Measurements from ENCODE around the gene SEC24C.
"Not testable (repeated sequence)": the region's sequence is repeated elsewhere in the genome, so short reads cannot be mapped to it uniquely, and the experiment has no call there.

Gene SEC24C

GRCh38 chr10:73785721-73786511 lies 41.7 kb downstream of the SEC24C start:
- DNase-seq = peak; percentile 58
- in situ Hi-C loops (cut with HindIII; ENCODE audit: low pct_ligation_motif_present, low pct_unique_long_range_greater_than_20kb, low sequenced_read_pairs) = no loop called here

DNA sequence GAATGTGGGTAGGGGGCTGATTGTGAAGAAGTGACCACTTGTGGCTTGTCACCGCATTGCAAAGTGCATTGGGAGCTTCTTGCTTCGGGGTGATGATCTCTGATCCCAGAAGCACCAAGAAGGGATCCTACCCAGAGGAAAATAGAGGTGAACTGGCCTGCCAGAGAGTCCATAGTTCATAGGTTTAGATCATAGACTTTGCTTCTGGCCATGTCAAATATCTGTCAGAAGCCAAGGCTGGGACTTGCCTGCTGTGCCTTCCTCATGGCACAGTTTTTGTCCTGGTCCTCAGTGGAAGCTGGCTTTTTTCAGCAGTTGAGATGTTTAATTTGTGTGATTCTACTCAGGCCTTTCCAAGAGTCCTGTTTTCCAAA lies 42.3 kb downstream of the SEC24C start:
- in situ Hi-C loops (cut with HindIII; ENCODE audit: low pct_ligation_motif_present, low pct_unique_long_range_greater_than_20kb, low sequenced_read_pairs) = no loop called here
- DNase-seq = no peak

GRCh38 chr10:73787031-73787800 lies 43.0 kb downstream of the SEC24C start:
- DNase-seq; in situ Hi-C loops (cut with HindIII; ENCODE audit: low pct_ligation_motif_present, low pct_unique_long_range_greater_than_20kb, low sequenced_read_pairs): not testable (repeated sequence)

- DNase-seq = no peak
- in situ Hi-C loops (cut with HindIII; ENCODE audit: low pct_ligation_motif_present, low pct_unique_long_range_greater_than_20kb, low sequenced_read_pairs) = no loop called here
These were observed 44.9 kb downstream of the SEC24C start for GRCh38 chr10:73788864-73789658.

GRCh38 chr10:73789659-73790055 lies 45.5 kb downstream of the SEC24C start:
- in situ Hi-C loops (cut with HindIII; ENCODE audit: low pct_ligation_motif_present, low pct_unique_long_range_greater_than_20kb, low sequenced_read_pairs) = no loop called here
- DNase-seq = no peak

- no peak for DNase-seq
- in situ Hi-C loops (cut with HindIII; ENCODE audit: low pct_ligation_motif_present, low pct_unique_long_range_greater_than_20kb, low sequenced_read_pairs) = no loop called here
These were observed 46.9 kb downstream of the SEC24C start for GRCh38 chr10:73790886-73791625.

- in situ Hi-C loops (cut with HindIII; ENCODE audit: low pct_ligation_motif_present, low pct_unique_long_range_greater_than_20kb, low sequenced_read_pairs) = no loop called here
- DNase-seq = no peak
These were observed 47.8 kb downstream of the SEC24C start for GRCh38 chr10:73791871-73792400.

GRCh38 chr10:73793456-73793855 lies 49.3 kb downstream of the SEC24C start:
- no peak for DNase-seq
- in situ Hi-C loops (cut with HindIII; ENCODE audit: low pct_ligation_motif_present, low pct_unique_long_range_greater_than_20kb, low sequenced_read_pairs) = no loop called here

- in situ Hi-C loops (cut with HindIII; ENCODE audit: low pct_ligation_motif_present, low pct_unique_long_range_greater_than_20kb, low sequenced_read_pairs) = not testable (repeated sequence)
These were observed 51.3 kb downstream of the SEC24C start for GRCh38 chr10:73795491-73795890.

DNA sequence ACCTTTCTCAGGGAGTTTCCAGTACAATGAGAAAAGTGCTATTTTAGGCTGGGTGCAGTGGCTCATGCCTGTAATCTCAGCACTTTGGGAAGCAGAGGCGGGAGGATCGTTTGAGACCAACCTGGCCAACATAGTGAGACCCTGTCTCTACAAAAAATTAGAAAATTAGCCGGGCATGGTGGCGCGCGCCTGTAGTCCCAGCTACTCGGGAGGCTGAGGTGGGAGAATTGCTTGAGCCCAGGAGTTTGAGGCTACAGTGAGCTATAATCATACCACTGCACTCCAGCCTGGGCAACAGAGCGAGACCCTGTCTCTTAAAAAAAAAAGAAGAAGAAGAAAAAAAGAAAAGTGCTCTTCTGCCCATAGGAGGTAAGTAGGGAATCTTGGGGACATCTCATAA lies 51.9 kb downstream of the SEC24C start:
- DNase-seq; in situ Hi-C loops (cut with HindIII; ENCODE audit: low pct_ligation_motif_present, low pct_unique_long_range_greater_than_20kb, low sequenced_read_pairs): not testable (repeated sequence)

More at GRCh38 chr10:73795491-73795890, 51.3 kb downstream of the SEC24C start:
- not testable (repeated sequence) for DNase-seq

GRCh38 chr10:73796766-73797165 lies 52.6 kb downstream of the SEC24C start:
- DNase-seq = no peak
- in situ Hi-C loops (cut with HindIII; ENCODE audit: low pct_ligation_motif_present, low pct_unique_long_range_greater_than_20kb, low sequenced_read_pairs) = no loop called here

GRCh38 chr10:73797324-73798025 lies 53.3 kb downstream of the SEC24C start:
- DNase-seq = no peak
- in situ Hi-C loops (cut with HindIII; ENCODE audit: low pct_ligation_motif_present, low pct_unique_long_range_greater_than_20kb, low sequenced_read_pairs) = no loop called here

DNA sequence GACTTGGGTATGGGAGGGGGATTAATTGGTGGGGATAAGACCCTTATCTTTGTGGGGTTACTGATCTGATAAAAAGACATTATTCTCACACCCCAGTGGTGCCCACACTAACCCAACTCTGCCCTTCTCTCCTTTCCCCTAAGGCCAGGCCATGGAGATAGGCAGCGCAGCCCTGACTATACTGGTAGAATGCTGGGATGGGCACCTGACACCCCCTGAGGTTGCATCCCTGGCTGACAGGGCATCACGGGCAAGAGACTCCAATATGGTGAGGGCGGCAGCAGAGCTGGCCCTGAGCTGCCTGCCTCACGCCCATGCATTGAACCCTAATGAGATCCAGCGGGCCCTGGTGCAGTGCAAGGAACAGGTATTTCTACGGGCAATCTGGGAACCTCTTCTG lies 53.9 kb downstream of the SEC24C start:
- in situ Hi-C loops (cut with HindIII; ENCODE audit: low pct_ligation_motif_present, low pct_unique_long_range_greater_than_20kb, low sequenced_read_pairs) = no loop called here
- no peak for DNase-seq

DNA sequence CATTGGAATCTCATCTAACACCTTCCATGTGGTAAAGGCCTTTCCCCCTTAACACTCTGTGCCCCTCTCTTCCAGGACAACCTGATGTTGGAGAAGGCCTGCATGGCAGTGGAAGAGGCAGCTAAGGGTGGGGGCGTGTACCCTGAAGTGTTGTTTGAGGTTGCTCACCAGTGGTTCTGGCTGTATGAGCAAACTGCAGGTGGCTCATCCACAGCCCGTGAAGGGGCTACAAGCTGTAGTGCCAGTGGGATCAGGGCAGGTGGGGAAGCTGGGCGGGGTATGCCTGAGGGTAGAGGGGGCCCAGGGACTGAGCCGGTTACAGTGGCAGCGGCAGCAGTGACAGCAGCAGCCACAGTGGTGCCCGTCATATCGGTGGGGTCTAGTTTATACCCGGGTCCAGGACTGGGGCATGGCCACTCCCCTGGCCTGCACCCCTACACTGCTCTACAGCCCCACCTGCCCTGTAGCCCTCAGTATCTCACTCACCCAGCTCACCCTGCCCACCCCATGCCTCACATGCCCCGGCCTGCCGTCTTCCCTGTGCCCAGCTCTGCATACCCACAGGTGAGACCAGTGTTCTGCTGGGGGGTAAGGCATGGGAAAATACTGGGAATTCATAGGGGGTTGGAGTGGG lies 54.9 kb downstream of the SEC24C start:
- in situ Hi-C loops (cut with HindIII; ENCODE audit: low pct_ligation_motif_present, low pct_unique_long_range_greater_than_20kb, low sequenced_read_pairs) = no loop called here
- no peak for DNase-seq

DNA sequence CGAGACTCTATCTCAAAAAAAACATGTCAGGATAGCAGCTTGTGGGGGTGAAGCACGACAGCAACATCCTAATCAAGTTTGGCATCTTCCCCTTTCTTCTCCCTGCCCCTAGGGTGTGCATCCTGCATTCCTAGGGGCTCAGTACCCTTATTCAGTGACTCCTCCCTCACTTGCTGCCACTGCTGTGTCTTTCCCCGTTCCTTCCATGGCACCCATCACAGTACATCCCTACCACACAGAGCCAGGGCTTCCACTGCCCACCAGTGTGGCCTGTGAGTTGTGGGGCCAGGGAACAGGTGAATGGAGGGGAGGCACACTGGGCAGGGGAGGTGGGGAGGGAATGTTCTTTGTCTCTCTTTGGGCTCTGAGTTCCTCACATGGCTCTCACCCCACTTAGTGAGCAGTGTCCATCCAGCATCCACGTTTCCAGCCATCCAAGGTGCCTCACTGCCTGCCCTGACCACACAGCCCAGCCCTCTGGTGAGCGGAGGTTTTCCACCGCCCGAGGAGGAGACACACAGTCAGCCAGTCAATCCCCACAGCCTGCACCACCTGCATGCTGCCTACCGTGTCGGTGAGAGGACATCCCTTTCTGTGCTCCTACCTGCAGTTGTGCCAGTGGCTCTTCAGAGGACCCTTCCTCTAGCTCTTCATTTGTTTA lies 55.9 kb downstream of the SEC24C start:
- in situ Hi-C loops (cut with HindIII; ENCODE audit: low pct_ligation_motif_present, low pct_unique_long_range_greater_than_20kb, low sequenced_read_pairs) = no loop called here
- DNase-seq = no peak

DNA sequence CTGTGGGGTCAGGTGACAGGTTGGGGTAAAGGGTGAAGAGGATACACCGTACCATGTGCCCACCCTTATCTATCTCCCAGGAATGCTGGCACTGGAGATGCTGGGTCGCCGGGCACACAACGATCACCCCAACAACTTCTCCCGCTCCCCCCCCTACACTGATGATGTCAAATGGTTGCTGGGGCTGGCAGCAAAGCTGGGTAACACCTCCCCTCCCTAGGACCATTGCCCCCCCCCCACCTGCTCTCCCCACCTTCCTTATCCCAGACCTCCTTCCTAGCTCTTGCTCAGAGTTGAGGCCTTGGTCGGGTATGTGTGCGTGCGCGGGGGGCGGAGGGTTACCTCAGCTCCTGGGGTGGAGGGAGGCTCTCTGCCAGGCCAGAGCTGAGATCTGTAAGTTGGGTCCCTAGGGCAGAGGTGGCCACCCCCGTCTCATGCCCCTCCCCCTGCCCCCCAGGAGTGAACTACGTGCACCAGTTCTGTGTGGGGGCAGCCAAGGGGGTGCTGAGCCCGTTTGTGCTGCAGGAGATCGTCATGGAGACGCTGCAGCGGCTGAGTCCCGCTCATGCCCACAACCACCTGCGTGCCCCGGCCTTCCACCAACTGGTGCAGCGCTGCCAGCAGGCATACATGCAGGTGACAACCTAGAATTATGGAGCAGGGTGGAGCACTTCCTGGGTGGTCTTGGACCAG lies 56.5 kb downstream of the SEC24C start:
- DNase-seq = no peak
- in situ Hi-C loops (cut with HindIII; ENCODE audit: low pct_ligation_motif_present, low pct_unique_long_range_greater_than_20kb, low sequenced_read_pairs) = no loop called here

Measured in ACHN (cell line).